A673 (cell line): Measurements from ENCODE around the gene SHISAL1.

Experiments
- EZH2 ChIP-seq: fragments of 200-600 bp; sonication (generic); IDR thresholded peaks from 2 replicates; pipeline ENCODE4 v1.6.1; 2017; ENCODE audit warnings: borderline replicate concordance, low read depth, mild to moderate bottlenecking, mixed read lengths, antibody characterized with exemption, low read length; ENCODE audit not compliant: poor library complexity, severe bottlenecking
- TF ChIP-seq, protein P1 (sequence below): fragments of 300-800, 200-600 bp; sonication (generic); conservative IDR thresholded peaks from 2 replicates; pipeline ENCODE4 v1.5.1; 2017; ENCODE audit warnings: low read depth, mild to moderate bottlenecking, antibody characterized with exemption, low read length, moderate library complexity, mixed read lengths

DNA sequence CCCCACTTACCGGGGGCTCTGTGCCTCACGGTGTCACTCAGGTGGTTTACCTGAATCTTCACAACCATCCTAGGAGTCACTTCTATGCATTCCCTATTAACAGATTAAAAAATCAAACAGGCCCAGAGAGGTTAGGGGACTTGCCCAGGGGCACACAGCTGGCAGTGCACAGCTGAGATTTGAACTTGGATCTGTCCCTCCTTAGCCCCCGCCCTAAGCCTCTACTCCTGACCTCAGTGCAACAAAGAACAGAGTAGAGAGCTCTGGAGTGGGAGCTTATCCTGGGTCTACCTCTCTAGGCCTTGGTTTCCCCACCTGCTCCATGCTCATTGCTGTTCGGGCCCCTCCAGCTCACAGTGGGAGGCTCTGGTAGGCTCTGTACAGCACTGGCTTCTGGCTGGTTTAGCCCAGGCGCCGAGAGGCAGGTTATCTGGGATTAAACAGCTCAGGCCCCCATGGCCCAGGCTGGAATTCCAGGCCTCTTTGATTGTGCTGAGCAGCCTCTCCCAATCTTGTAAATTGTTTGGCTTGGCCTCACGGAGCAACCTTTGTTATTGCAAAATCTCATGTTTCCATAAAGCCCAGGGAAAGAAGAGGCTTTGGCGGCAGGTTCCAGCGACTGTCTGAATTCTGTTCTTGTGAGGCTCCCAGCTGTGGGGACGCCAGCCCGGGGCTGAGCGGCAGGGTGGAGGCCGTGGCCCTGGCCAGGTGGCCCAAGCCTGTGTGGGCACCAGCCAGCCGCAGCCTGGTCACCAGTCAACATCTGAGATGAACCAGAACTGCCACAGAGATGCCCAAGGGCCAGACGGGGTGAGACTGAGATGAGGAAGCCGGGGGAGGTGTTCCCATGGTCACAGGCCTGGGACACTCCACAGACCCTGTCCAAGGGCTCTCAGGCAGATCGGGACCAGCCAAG lies 28.9 kb upstream of the SHISAL1 start:
- TF ChIP-seq, protein P1, sequence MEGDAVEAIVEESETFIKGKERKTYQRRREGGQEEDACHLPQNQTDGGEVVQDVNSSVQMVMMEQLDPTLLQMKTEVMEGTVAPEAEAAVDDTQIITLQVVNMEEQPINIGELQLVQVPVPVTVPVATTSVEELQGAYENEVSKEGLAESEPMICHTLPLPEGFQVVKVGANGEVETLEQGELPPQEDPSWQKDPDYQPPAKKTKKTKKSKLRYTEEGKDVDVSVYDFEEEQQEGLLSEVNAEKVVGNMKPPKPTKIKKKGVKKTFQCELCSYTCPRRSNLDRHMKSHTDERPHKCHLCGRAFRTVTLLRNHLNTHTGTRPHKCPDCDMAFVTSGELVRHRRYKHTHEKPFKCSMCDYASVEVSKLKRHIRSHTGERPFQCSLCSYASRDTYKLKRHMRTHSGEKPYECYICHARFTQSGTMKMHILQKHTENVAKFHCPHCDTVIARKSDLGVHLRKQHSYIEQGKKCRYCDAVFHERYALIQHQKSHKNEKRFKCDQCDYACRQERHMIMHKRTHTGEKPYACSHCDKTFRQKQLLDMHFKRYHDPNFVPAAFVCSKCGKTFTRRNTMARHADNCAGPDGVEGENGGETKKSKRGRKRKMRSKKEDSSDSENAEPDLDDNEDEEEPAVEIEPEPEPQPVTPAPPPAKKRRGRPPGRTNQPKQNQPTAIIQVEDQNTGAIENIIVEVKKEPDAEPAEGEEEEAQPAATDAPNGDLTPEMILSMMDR: no peak
- TF ChIP-seq EZH2: no peak
